Esophagus squamous epithelium (tissue), 5 donors: ENCODE measurements around the gene CPOX. TPM values are rescaled to one million over a fixed set of nuclear protein-coding genes. Genes with fewer than 3 reads are reported as not detected.

Experiments used
- DNase-seq: peaks from one replicate; lab custom pipeline; 2025; lab: John Stamatoyannopoulos, UW
- H3K27ac ChIP-seq, 4 donors: fragments of 200-600 bp; sonication (generic); one replicate each; pipeline ENCODE4 v1.5.1; 2016 to 2019; ENCODE audit warnings: mild to moderate bottlenecking in 1 of 4
- H3K27me3 ChIP-seq, 4 donors: fragments of 200-600 bp; sonication (generic); 1 replicate in 3 of 4; 2 replicates in 1 of 4; pipeline versions ENCODE4 v1.5.1 to v1.6.0; 2017 to 2021; ENCODE audit warnings: antibody characterized with exemption in 1 of 4
- H3K36me3 ChIP-seq, 3 donors: fragments of 200-600 bp; sonication (generic); one replicate each; pipeline ENCODE4 v1.5.1; 2016 to 2019
- H3K4me1 ChIP-seq, 3 donors: fragments of 200-600 bp; sonication (generic); one replicate each; pipeline ENCODE4 v1.5.1; 2017 to 2019
- H3K4me3 ChIP-seq, 4 donors: fragments of 200-600 bp; sonication (generic); 1 replicate in 3 of 4; 2 replicates in 1 of 4; pipeline ENCODE4 v1.5.1; 2016 to 2019; ENCODE audit warnings: mild to moderate bottlenecking in 2 of 4, moderate library complexity in 1 of 4
- H3K9me3 ChIP-seq, 3 donors: fragments of 200-600 bp; sonication (generic); one replicate each; pipeline ENCODE4 v1.5.1; 2016 to 2019
- CTCF ChIP-seq, 6 experiments: fragments of 450-650 bp in 4 of 6; fragments of 200-600 bp in 2 of 6; sonication (generic) in 2 of 6; IDR thresholded peaks; one replicate each; pipeline ENCODE4 v1.5.1; 2016 to 2019; ENCODE audit warnings: antibody characterized with exemption in 6 of 6, mild to moderate bottlenecking in 4 of 6, moderate library complexity in 4 of 6
- POLR2A ChIP-seq, 4 donors: fragments of 450-650 bp; IDR thresholded peaks; one replicate each; pipeline ENCODE4 v1.6.1; 2017; ENCODE audit warnings: antibody characterized with exemption in 4 of 4, mild to moderate bottlenecking in 4 of 4, moderate library complexity in 3 of 4
- WGBS, 2 donors: methylation state at CpG; one replicate each; pipeline ENCODE4 v1.1.5; 2018; 5-methylcytosine and 5-hydroxymethylcytosine counted together
- intact Hi-C: fragments of 100-400 bp; cut with DNase I; formaldehyde crosslinking; loops from one replicate; pipeline ENCODE4 v1.15.0; 2022
- total RNA-seq, 4 donors: library from RNA; depleted of rRNA; stranded (reverse); fragments of >200 nt; gene quantifications; one replicate each; pipeline ENCODE4 v1.1.0, GENCODE V29; 2016
- donor health status: DM: yes; HTN: yes; CAD: no.

The CPOX gene
- total RNA-seq, 4 donors from 2014 or later, result 18.3 to 23.6 (median 21.4) TPM

DNA sequence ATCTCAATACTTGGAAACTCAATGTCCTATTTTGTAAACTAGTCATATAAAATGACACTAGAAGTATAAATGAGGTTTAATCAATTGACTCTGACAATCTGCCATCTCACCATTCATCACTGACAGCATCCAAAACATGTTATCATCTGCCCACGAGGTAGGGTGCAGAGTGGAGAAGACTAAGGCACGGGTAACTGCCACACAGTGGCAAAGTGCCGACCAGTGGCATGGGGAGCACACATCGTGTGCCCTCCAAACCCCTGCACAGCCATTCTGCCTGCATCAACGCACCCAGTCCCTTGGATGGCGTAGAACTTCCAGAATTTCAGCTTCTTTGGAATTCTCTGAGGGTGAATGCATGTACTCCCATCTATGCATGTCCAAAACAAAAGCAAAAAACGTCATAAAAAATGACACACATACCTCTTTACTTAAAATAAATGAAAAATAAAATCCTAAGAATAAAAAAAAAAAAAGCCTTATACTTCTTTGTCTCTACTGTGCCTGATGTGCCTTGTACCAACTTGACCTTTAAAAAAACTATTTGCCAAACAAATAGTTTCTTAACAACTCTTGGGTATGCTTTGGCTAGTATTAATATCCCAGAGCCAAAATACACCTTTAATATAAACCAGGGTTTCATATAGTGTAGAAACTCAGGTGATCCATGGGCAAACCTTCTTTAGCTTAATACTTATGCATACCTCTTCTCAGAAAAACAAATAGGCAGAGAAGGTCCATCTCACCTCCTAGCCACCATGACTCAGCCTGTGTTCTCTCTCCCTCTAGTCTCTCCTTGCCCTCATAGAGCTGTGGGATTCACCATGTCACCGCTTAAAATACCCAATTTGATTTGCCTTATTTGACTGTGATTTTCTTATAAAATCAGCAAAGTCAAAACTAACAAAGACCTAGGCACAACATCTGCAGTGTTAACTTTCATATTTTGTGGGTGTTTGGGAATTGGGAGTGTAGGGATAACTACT lies 12.7 kb downstream of the CPOX start:
- intact Hi-C loops, result no loop called here
- 80 to 83% methylated on average over 8 of the region's 8 CpGs for WGBS, 2 donors

GRCh38 chr3:98577178-98577895 lies 16.1 kb downstream of the CPOX start:
- Histone ChIP-seq H3K27me3 (no peaks in the 10 kb centered on the region), H3K27ac (no peak overlapping the region), H3K4me1 (peaks cover 0 to 14% (median 0%) of the 10 kb centered on the region in 3 donors), H3K4me3 (no peak overlapping the region), H3K9me3 (no peaks in the 10 kb centered on the region), H3K36me3 (peaks cover 0 to 62% (median 6%) of the 10 kb centered on the region in 3 donors)
- no peak for DNase-seq
- TF ChIP-seq CTCF (IDR thresholded peaks at IDR 0.05) (no peak), POLR2A (IDR thresholded peaks at IDR 0.05) (no peak)
- intact Hi-C loops, result no loop called here
- 72 to 75% methylated on average over 4 of the region's 4 CpGs for WGBS, 2 donors

More for the DNA sequence above, 12.7 kb downstream of the CPOX start:
- Histone ChIP-seq H3K27ac (no peak overlapping the region), H3K4me1 (peaks cover 0 to 3% (median 0%) of the 10 kb centered on the region in 3 donors), H3K36me3 (peaks cover 4 to 93% (median 6%) of the 10 kb centered on the region in 3 donors), H3K9me3 (no peaks in the 10 kb centered on the region), H3K27me3 (no peaks in the 10 kb centered on the region), H3K4me3 (no peak overlapping the region)
- DNase-seq, result no peak
- no peak for TF ChIP-seq CTCF (IDR thresholded peaks at IDR 0.05)
- TF ChIP-seq POLR2A (IDR thresholded peaks at IDR 0.05), result no peak

DNA sequence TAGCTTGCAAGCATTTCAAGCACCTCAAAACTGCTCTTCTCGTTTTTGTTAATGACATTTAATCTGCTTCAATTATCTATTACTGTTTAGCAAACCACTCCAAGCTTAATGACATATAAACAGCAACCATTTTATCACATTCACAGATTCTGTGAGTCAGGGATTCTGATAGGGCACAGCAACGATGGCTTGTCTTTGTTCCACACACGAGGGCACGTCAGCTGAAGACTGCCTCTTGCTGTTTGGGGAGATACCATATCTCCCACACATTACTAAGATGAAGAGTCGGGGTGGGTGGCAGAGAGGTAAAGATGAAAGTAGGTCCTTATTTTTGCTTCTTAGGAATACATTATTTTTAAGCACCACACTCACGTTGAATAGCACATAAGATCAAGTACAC lies 19.3 kb downstream of the CPOX start:
- DNase-seq, result no peak
- no peaks in the 10 kb centered on the region for H3K9me3 ChIP-seq
- intact Hi-C loops, result no loop called here
- TF ChIP-seq CTCF (IDR thresholded peaks at IDR 0.05) (no peak), POLR2A (IDR thresholded peaks at IDR 0.05) (no peak)
- peaks cover 0 to 14% (median 0%) of the 10 kb centered on the region in 3 donors for H3K4me1 ChIP-seq
- H3K4me3 ChIP-seq, result no peak overlapping the region
- peaks cover 0 to 30% (median 0%) of the 10 kb centered on the region in 3 donors for H3K36me3 ChIP-seq
- H3K27ac ChIP-seq, result no peak overlapping the region
- 66 to 67% methylated on average over 6 of the region's 6 CpGs for WGBS, 2 donors
- no peaks in the 10 kb centered on the region for H3K27me3 ChIP-seq

- H3K27ac ChIP-seq, result no peak overlapping the region
Observed at GRCh38 chr3:98573181-98573728, 20.2 kb downstream of the CPOX start.

More at GRCh38 chr3:98573181-98573728, 20.2 kb downstream of the CPOX start:
- no peak for DNase-seq
- intact Hi-C loops, result no loop called here
- Histone ChIP-seq H3K36me3 (peaks cover 0 to 22% (median 0%) of the 10 kb centered on the region in 3 donors), H3K4me1 (peaks cover 0 to 14% (median 0%) of the 10 kb centered on the region in 3 donors), H3K4me3 (no peak overlapping the region), H3K27me3 (no peaks in the 10 kb centered on the region), H3K9me3 (no peaks in the 10 kb centered on the region)
- no peak for TF ChIP-seq POLR2A (IDR thresholded peaks at IDR 0.05)
- TF ChIP-seq CTCF (IDR thresholded peaks at IDR 0.05), result peak in 5 of 6 experiments; percentile 7 to 52 (median 26)
- 31 to 40% methylated on average over 2 of the region's 2 CpGs for WGBS, 2 donors
